ENCODE results near the gene IMPA2. TPM values are rescaled to one million over a fixed set of nuclear protein-coding genes. Genes with fewer than 3 reads are reported as not detected.
A peak's percentile ranks its signal among the peaks of the same experiment; 100 is the strongest.

IMPA2 gene
- total and polyA plus RNA-seq, 2 of the 13 experiments (the other 11 are each of a cell fraction or from before 2014, with no cell fraction given): 37.8 to 71.8 TPM

GRCh38 chr18:11947214-11948191, 33.8 kb upstream of the IMPA2 start (continued):
- 0 out of 2 replicates have a peak, but pooled peaks have one; percentile 22 for TF ChIP-seq TFE3 (CRISPR knock-in tag; IDR thresholded peaks at IDR 0.05)
- TF ChIP-seq ISL2 (CRISPR knock-in tag; IDR thresholded peaks at IDR 0.05): peak; percentile 27; the same call in 1 of the 2 replicates
- TF ChIP-seq ZNF224 (CRISPR knock-in tag; IDR thresholded peaks at IDR 0.05): no peak
- no peak for TF ChIP-seq ZNF784 (CRISPR knock-in tag; IDR thresholded peaks at IDR 0.05; ENCODE audit: borderline replicate concordance)
- TF ChIP-seq ZFP37 (CRISPR knock-in tag; IDR thresholded peaks at IDR 0.05; ENCODE audit: borderline replicate concordance): no peak
- TF ChIP-seq BATF2 (CRISPR knock-in tag; IDR thresholded peaks at IDR 0.05): no peak
- TF ChIP-seq JARID2 (CRISPR knock-in tag; IDR thresholded peaks at IDR 0.05; ENCODE audit: insufficient replicate concordance): no peak
- TF ChIP-seq MAFK (conservative IDR thresholded peaks at IDR 0.05 in 1 of 2, IDR thresholded peaks at IDR 0.05 in 1 of 2; ENCODE audit: low read length in 2 of 2): peak; percentile 82 to 84
- no peak for TF ChIP-seq ADNP (CRISPR knock-in tag; IDR thresholded peaks at IDR 0.05)
- TF ChIP-seq CCDC6 (CRISPR knock-in tag; IDR thresholded peaks at IDR 0.05): no peak
- TF ChIP-seq ZNF274 (CRISPR knock-in tag; IDR thresholded peaks at IDR 0.05): no peak
- TF ChIP-seq SALL1 (CRISPR knock-in tag; IDR thresholded peaks at IDR 0.05): peak; percentile 75
- peak; percentile 41; the same call in 1 of the 2 replicates for TF ChIP-seq KMT2B (CRISPR knock-in tag; IDR thresholded peaks at IDR 0.05)
- TF ChIP-seq, protein P1, sequence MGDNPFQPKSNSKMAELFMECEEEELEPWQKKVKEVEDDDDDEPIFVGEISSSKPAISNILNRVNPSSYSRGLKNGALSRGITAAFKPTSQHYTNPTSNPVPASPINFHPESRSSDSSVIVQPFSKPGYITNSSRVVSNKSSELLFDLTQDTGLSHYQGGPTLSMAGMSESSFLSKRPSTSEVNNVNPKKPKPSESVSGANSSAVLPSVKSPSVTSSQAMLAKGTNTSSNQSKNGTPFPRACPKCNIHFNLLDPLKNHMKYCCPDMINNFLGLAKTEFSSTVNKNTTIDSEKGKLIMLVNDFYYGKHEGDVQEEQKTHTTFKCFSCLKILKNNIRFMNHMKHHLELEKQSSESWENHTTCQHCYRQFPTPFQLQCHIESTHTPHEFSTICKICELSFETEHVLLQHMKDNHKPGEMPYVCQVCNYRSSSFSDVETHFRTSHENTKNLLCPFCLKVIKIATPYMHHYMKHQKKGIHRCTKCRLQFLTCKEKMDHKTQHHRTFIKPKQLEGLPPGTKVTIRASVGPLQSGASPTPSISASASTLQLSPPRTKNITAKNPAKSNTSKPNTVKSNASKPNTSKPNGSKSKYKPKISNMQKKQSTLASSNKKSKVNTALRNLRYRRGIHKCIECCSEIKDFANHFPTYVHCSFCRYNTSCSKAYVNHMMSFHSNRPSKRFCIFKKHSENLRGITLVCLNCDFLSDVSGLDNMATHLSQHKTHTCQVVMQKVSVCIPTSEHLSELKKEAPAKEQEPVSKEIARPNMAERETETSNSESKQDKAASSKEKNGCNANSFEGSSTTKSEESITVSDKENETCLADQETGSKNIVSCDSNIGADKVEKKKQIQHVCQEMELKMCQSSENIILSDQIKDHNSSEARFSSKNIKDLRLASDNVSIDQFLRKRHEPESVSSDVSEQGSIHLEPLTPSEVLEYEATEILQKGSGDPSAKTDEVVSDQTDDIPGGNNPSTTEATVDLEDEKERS (CRISPR knock-in tag; IDR thresholded peaks at IDR 0.05): no peak
- TF ChIP-seq BHLHE40 (IDR thresholded peaks at IDR 0.05; ENCODE audit: low read length): no peak
- TF ChIP-seq FOXO1 (CRISPR knock-in tag; IDR thresholded peaks at IDR 0.05): peak; percentile 71
- peak; percentile 43; the same call in 1 of the 2 replicates for TF ChIP-seq ARID4A (CRISPR knock-in tag; IDR thresholded peaks at IDR 0.05; ENCODE audit: borderline replicate concordance)
- no peak for TF ChIP-seq KLF6 (CRISPR knock-in tag; IDR thresholded peaks at IDR 0.05)

Data from HepG2 (cell line).